Measurements from ENCODE around the gene NRF1.

Gene NRF1

DNA sequence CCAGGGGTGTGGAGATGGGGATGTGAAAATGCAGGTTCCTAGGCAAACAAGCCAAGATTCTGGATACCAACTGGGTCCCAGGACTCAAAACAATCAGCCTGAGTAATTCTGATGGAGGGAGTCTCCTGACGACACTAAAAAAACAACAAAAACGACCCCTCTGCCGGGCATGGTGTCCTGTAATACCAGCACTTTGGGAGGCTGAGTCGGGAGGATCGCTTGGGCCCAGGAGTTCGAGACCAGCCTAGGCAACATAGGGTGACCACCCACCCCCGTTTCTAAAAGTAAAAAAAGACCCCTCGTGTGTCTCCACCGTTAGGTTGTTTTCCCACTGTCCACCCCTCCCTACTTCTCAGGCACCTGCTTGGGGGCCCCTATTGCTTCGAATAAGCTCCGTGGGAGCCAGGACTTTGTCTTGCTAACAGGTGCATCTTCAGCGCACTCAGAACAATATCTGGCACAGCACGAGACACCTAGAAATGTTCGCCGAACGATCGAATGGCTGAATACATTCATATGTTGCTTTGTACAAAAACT lies 743 bp upstream of the NRF1 start:
- TF ChIP-seq, protein P1, sequence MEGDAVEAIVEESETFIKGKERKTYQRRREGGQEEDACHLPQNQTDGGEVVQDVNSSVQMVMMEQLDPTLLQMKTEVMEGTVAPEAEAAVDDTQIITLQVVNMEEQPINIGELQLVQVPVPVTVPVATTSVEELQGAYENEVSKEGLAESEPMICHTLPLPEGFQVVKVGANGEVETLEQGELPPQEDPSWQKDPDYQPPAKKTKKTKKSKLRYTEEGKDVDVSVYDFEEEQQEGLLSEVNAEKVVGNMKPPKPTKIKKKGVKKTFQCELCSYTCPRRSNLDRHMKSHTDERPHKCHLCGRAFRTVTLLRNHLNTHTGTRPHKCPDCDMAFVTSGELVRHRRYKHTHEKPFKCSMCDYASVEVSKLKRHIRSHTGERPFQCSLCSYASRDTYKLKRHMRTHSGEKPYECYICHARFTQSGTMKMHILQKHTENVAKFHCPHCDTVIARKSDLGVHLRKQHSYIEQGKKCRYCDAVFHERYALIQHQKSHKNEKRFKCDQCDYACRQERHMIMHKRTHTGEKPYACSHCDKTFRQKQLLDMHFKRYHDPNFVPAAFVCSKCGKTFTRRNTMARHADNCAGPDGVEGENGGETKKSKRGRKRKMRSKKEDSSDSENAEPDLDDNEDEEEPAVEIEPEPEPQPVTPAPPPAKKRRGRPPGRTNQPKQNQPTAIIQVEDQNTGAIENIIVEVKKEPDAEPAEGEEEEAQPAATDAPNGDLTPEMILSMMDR (IDR thresholded peaks at IDR 0.05; ENCODE audit: insufficient read depth, low read length, poor library complexity, severe bottlenecking): no peak
- no peaks in the 10 kb centered on the region for H3K36me3 ChIP-seq (ENCODE audit: control insufficient read depth, insufficient read depth, low read length)
- H3K27me3 ChIP-seq (replicated peaks; ENCODE audit: control insufficient read depth, insufficient read depth, low read length): no peaks in the 10 kb centered on the region
- no peak for DNase-seq (ENCODE audit: extremely low read depth, insufficient read length)
- H3K4me3 ChIP-seq (replicated peaks; ENCODE audit: low read depth, low read length): peak overlapping the region; percentile 98

- peak; percentile 59 for DNase-seq (ENCODE audit: extremely low read depth, insufficient read length)
- TF ChIP-seq, protein P1 (IDR thresholded peaks at IDR 0.05; ENCODE audit: insufficient read depth, low read length, poor library complexity, severe bottlenecking): peak; percentile 71
- Histone ChIP-seq H3K4me3 (replicated peaks; ENCODE audit: low read depth, low read length) (peak overlapping the region; percentile 77), H3K27me3 (replicated peaks; ENCODE audit: control insufficient read depth, insufficient read depth, low read length) (no peaks in the 10 kb centered on the region), H3K36me3 (ENCODE audit: control insufficient read depth, insufficient read depth, low read length) (no peaks in the 10 kb centered on the region)
Measured at GRCh38 chr7:129612112-129613015, 844 bp downstream of the NRF1 start.

GRCh38 chr7:129613016-129613337 lies 1.5 kb downstream of the NRF1 start:
- TF ChIP-seq, protein P1 (IDR thresholded peaks at IDR 0.05; ENCODE audit: insufficient read depth, low read length, poor library complexity, severe bottlenecking): no peak

GRCh38 chr7:129615018-129615417 lies 3.5 kb downstream of the NRF1 start:
- Histone ChIP-seq H3K4me3 (replicated peaks; ENCODE audit: low read depth, low read length) (peak overlapping the region; percentile 3; the same call in 1 of the 2 replicates), H3K27me3 (replicated peaks; ENCODE audit: control insufficient read depth, insufficient read depth, low read length) (no peaks in the 10 kb centered on the region), H3K36me3 (ENCODE audit: control insufficient read depth, insufficient read depth, low read length) (no peaks in the 10 kb centered on the region)
- DNase-seq (ENCODE audit: extremely low read depth, insufficient read length): peak; percentile 39
- TF ChIP-seq, protein P1 (IDR thresholded peaks at IDR 0.05; ENCODE audit: insufficient read depth, low read length, poor library complexity, severe bottlenecking): no peak

More at GRCh38 chr7:129613016-129613337, 1.5 kb downstream of the NRF1 start:
- no peaks in the 10 kb centered on the region for H3K36me3 ChIP-seq (ENCODE audit: control insufficient read depth, insufficient read depth, low read length)
- no peaks in the 10 kb centered on the region for H3K27me3 ChIP-seq (replicated peaks; ENCODE audit: control insufficient read depth, insufficient read depth, low read length)
- no peak for DNase-seq (ENCODE audit: extremely low read depth, insufficient read length)
- H3K4me3 ChIP-seq (replicated peaks; ENCODE audit: low read depth, low read length): peak overlapping the region; percentile 77

- TF ChIP-seq, protein P1 (IDR thresholded peaks at IDR 0.05; ENCODE audit: insufficient read depth, low read length, poor library complexity, severe bottlenecking): no peak
- no peak for DNase-seq (ENCODE audit: extremely low read depth, insufficient read length)
- no peaks in the 10 kb centered on the region for H3K36me3 ChIP-seq (ENCODE audit: control insufficient read depth, insufficient read depth, low read length)
- no peaks in the 10 kb centered on the region for H3K27me3 ChIP-seq (replicated peaks; ENCODE audit: control insufficient read depth, insufficient read depth, low read length)
- H3K4me3 ChIP-seq (replicated peaks; ENCODE audit: low read depth, low read length): no peak overlapping the region
Measured at GRCh38 chr7:129616530-129616929, 5.0 kb downstream of the NRF1 start.
